ENCODE data around the gene SLC9A3.

Gene SLC9A3

DNA sequence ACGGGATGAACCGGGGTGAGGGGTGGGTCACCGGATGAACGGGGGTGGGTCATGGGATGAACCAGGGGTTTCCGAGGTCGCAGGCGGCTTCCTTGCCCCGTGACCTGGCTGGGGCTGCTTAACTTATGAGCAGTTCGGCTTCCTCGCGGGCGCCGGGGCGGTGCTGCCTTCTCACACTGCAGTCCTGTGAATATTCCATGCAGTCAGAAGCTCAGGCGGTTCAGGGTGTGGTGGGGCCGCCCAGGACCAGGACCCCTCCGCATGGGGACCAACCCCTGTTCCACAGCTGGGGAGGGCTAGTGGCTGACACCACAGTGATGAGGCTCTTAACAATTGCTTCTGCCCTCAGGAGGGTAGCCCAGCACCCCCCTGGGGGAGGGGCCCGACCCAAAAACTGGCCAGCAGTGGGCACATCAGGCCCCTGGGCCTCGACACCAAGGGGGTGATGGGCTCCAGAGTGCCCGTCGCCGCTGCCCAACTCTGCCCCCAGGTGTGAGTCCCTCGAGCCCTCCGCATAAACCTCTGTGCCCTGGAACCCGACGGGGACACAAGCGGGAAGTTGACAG, 30.9 kb upstream of the SLC9A3 start:
- in situ Hi-C loops (cut with MboI; ENCODE audit: low sequenced_read_pairs), result no loop called here

DNA sequence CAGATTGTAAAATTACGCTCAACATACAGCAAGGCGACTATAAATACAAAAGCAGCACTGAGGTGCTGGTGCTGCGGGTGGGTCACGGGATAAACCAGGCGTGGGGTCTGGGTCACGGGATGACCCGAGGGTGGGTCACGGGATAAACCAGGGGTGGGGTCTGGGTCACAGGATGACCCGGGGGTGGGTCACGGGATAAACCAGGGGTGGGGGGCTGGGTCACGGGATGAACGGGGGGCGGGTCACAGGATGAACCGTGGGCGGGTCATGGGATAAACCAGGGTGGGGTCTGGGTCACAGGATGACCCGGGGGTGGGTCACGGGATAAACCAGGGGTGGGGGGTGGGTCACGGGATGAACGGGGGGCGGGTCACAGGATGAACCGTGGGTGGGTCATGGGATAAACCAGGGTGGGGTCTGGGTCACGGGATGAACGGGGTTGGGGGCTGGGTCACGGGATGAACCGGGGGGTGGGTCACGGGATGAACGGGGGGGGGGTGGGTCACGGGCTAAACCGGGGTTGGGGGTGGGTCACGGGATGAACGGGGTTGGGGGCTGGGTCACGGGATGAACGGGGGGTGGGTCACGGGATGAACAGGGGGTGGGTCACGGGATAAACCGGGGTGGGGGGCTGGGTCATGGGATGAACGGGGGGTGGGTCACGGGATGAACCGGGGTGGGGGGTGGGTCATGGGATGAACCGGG, 30.2 kb upstream of the SLC9A3 start:
- in situ Hi-C loops (cut with MboI; ENCODE audit: low sequenced_read_pairs), result no loop called here

DNA sequence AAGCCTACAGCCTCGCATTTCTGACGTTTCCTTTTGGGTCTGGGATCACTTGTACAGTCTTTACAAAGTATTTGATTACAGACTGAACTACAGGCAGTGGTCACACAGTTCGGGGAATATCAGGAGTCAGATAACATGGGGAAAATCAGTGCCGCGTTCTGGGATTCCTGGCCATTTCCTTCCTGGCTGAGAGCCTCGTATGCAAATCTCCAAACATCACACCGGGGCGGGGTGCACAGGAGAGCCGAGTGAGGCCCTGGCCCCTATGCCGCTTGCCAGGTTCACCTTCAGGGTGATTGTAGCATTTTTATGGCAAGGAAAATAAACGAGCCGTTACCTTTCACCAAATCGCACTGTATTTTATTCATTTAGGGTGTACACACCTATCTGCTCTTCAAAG, 29.6 kb upstream of the SLC9A3 start:
- in situ Hi-C loops (cut with MboI; ENCODE audit: low sequenced_read_pairs), result no loop called here

DNA sequence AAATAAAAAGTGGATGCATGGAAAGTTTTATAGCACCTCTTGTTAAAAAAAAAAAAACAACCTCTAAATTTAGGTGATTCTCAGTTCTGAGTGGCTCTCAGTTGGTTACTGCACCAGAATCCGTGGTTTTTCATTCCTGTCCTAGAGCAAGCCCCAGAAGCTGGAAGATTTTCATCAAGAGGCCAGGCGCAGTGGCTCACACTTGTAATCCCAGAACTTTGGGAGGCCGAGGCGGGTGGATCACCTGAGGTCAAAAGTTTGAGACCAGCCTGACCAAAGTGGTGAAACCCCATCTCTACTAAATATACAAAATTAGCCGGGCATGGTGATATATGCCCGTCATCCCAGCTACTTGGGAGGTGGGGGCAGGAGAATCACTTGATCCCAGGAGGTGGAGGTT, 27.2 kb upstream of the SLC9A3 start:
- in situ Hi-C loops (cut with MboI; ENCODE audit: low sequenced_read_pairs), result no loop called here

DNA sequence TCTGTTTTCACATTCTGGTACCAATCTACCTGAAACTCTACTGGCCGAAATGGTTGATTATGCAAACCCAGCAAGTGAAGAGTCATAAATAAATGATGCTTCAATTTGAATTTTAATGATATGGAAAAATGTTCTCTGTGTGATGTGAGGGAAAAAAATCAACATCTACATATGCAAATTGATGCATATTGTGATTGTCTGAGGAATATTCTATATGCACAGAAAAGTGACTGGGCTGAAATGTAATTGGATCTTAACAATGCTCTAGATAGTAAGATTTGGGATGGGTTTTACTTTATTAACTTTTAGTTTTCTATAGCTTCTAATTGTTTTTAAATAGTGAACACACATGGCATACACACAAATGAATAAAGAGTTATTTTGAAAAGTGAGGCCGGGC, 25.0 kb upstream of the SLC9A3 start:
- in situ Hi-C loops (cut with MboI; ENCODE audit: low sequenced_read_pairs), result no loop called here

DNA sequence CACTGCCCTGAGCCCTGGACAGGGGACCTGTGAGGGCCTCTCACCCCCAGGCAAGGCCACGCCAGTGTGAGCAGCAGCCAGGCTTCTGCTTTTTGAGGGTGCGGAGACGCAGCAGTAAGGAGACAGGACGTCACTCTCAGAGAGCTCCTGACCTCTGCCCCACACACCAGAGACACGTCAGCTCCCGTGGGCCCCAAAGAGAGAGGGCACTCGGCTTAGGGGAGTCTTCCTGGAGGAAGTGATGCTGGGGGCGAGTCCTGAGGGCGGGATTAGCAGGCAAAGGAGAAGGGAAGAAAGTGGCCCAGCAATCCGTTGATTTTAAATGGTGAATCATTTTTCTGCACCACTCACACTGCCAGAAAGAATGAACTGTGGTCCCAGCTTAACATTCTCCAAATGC, 24.0 kb upstream of the SLC9A3 start:
- in situ Hi-C loops (cut with MboI; ENCODE audit: low sequenced_read_pairs), result no loop called here

DNA sequence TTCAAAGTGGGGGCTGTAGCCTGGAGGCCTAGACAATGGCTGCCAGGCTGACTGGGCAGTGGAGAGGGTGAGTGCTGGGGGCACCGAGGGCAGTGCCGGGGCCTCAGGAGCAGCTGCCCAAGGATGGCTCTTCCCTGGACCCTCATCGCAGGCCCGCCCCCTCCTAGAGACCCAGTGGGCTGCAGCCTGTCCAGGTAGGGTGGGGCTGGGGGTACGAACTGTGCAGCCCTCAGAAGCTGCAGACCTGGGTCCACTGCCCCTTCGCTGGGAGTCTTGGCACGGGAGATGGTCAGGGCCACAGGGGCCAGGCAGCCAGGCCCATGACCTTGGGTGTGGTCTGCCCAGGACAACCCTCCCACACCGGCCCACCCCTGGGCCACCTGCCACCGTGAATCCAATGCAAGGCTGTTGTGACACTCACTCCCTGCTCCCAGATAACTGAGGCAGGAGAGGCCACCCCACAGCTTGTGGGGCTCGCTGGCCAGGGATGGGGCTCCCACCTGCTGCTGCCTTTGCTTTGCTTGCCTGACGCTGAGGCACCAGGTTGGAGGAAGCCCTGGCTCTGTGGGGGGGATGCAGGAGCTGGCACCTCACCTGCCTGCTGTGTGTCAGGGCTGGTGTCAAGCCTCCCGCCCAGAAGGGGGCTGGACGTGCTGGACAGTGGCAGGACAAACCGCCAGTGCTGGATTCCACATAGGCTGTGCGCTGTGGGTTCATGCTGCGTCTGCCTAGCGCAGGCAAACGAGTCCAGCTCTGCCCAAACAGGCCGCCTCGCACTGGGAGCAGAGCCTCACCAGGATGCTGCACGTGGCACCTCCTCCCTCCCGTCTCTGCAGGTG, 23.1 kb upstream of the SLC9A3 start:
- in situ Hi-C loops (cut with MboI; ENCODE audit: low sequenced_read_pairs), result no loop called here

DNA sequence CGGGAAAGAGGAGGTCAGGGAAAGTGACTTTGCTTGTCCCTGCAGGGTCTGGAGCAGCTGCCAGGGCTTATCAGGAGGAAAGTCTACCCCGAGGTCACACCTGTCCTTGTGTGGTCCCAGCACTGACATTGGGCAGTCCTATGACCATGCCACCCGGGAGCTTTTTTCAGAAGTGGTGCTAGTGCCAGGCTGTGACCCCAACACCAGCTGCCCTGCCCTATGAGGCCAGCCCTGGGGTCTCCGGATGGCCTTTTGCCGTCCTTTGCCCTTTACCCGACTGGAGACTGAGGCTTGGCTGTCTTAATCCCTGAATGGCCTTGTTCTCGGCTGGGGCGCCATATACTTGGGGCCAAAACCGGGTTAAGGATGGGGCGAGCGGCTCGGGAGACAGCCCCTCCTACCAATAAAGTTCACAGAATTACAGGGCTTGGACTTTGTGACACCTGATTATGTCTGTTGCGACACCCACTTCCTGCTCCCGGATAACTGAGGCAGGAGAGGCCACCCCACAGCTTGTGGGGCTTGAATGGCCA, 22.2 kb upstream of the SLC9A3 start:
- in situ Hi-C loops (cut with MboI; ENCODE audit: low sequenced_read_pairs), result no loop called here

DNA sequence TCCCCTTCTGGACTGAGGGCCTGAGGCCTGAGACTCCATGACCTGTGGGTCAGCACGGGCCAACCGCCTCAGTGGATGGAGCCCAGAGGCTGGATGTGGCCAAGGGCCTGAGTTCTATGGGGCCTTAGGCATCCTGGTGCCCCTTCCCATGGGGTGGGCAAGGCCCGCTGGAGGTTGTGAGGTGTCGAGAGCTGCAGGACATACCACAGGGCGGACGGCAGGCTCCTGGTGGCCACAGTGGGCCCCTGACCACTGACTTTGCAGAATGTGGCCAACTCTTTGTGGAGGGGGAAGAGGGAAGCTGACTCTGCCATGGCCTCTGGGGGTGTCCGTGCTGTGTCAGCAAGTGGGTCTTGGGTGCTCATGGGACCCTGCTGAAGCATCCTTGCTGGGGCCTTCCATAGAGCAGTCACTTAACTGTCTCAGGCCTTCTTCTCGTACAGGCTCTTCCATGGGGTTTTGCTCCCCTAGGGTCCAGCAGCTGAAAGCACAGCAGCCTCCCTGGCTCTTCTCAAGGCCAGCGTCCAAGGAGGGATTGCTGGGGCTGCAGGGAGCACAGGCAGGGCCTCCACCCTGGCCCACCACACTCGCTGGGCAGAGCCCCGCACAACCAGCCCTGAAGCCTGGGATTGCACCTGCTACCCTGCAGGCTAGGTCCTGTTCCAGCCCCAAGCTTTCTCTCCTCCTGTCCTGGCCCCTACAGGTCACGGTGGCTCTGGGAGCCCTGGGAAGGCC, 21.6 kb upstream of the SLC9A3 start:
- in situ Hi-C loops (cut with MboI; ENCODE audit: low sequenced_read_pairs), result no loop called here

DNA sequence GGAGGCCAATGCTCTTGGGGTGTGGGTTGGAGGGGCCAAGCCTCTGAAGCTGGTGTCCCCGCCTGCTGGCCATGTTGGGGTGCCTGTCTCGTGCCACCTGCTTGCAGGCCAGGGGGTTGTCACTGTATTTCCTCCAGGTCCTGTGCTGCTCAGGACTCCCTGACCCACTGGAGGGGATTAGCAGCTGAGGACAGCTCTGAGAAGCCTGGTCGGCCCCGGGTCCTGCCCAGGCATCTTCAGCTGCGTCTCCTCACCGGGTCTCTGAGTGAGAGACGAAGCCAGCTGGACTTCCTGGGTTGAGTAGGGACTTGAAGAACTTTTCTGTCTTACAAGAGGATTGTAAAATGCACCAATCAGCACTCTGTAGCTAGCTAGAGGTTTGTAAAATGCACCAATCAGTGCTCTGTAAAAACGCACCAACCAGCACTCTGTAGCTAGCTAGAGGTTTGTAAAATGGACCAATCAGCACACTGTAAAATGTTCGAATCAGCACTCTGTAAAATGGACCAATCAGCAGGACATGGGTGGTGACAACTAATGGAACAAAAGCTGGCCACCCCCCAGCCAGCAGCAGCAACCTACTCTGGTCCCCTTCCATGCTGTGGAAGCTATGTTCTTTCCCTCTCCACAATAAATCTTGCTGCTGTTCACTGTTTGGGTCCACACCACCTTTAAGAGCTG, 20.6 kb upstream of the SLC9A3 start:
- in situ Hi-C loops (cut with MboI; ENCODE audit: low sequenced_read_pairs), result no loop called here

DNA sequence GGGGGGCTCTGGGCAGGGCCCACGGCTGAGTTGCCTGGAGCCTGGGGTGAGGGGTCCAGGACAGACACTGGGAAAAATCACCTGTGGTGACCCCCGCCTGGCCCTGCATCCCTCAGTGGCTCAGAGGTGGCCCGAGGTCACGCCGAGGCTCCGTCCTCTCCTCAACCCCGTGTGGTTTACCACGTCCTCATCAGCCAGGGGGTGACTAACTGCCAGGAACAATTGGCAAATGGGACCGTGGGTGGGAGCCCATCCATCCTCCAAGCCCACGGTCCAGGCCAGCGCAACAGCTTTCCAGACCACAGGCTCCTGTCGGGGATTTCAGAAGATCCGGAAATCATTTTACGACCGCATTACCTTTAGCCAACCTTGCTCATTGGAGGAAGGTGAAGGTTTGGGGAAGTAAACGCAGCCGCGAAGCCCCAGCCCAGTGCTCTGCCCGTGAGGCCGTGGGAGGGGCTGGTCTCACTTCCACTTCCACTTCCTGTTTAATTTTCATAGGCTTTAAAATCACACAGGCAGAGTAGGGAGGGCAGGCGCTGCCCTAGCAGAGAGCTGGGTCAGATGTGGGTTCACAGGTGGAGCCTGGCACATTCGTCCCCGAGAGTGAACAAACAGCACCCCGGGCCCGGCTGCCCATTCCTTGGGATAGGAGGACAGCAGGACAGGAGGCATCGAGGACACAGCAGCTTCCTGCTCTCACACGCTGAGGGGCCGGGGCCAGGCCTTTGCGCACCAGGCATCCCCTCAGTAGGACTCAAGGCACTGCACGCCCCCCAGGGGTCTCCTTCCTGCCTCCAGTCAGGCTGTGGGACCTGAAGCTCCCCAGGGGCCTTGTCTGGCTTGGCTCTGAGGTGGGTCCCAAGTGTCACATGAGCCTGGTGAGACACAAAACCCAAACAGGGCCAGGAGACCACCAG, 19.8 kb upstream of the SLC9A3 start:
- in situ Hi-C loops (cut with MboI; ENCODE audit: low sequenced_read_pairs), result no loop called here

DNA sequence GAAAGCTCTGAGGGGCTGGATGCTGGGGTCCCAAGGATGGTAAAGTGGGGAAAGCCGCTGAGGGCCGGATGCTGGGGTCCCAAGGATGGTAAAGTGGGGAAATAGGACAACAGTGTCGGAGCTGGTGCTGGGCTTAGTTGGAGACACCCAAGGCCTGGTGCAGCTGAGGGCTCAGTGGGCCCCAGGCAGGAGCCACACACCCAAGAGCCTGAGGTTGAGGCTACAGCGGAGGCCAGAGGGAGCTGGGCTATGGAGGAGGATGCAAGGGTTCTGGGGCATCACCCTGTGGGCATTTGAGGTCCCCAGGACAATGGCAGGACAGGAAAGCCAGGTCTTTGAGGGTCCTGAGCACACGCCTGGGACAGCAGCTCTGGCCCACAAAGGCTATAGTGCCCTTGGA, 19.1 kb upstream of the SLC9A3 start:
- in situ Hi-C loops (cut with MboI; ENCODE audit: low sequenced_read_pairs), result no loop called here

DNA sequence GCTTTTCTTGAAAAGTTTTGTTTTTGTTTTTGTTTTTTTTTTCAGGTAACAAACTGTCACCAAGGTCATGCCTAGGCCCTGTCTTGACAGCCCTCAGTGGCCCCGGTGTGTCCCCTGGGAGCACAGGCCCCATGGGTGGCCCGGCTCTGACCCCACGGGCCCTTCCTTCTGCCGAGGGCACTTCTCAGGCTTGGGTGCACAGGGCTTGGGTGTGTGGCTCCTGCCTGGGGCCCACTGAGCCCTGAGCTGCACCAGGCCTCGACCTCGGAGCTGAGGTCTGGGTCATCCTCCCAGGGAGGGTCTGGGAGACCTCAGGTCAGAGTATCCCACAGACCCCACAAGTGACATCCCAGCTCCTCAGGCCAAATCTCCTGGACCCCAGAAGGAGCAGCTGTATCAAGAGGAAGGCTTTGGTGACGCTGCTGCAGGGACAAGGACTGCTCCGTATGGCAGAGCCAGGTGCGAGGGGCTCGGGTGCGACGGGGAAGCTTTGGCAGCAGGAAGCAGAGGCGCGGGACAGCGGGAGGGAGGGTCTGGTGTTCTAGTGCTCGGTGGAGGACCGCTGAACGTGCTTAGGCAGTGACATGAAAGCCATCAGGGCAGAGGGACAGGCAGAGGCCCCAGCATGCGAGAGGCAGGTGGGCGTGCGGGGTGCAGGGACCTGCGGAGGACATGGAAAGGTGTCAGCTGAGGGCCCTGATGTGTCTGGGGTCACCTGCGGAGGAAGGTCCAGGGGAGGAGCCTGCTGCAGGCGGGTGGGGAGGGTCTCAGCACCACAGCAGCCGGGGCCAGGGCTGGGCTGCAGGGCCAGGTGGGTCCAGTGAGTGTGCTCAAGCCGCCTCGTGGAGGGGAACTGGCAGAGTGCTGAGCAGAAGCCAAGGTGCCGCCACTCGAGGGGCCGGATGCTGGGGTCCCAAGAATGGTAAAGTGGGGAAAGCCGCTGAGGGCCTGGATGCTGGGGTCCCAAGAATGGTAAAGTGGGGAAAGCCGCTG, 18.4 kb upstream of the SLC9A3 start:
- in situ Hi-C loops (cut with MboI; ENCODE audit: low sequenced_read_pairs), result no loop called here

DNA sequence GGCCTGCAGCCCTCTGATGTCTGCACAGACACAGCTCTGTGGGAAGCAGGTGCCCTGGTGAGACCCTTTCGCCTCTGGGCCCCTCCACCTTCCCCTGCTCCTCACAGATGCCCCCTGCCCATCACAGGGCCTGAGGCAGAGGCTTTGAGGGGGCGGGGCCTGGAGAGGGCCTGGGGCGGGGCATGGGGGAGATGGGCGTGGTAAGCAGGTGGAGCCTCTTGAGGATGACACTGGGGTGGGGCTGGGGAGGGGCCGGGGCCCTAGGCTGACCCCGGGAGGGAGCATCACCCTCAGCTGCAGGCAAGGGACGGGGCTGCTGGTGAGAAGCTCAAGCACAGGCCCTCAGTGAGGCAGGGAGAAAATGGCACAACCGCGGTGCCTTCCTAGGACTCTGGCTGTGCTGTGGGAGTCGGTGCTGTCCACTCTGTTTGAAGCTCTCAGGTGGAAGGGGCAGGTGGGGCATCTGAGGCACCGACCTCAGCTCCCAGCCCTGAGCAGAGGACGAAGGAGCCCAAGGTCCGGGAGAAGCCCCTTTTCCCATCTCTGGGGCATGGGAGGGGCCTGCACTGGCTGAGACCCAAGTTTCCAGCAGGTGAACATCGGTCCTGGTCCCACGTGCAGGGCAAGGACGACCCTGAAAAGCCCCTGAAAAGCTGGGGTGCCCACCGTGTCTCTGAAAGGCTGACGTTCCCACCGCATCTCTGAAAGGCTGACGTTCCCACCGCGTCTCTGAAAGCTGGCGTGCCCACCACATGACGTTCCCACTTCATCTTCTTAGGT, 17.5 kb upstream of the SLC9A3 start:
- in situ Hi-C loops (cut with MboI; ENCODE audit: low sequenced_read_pairs), result no loop called here

DNA sequence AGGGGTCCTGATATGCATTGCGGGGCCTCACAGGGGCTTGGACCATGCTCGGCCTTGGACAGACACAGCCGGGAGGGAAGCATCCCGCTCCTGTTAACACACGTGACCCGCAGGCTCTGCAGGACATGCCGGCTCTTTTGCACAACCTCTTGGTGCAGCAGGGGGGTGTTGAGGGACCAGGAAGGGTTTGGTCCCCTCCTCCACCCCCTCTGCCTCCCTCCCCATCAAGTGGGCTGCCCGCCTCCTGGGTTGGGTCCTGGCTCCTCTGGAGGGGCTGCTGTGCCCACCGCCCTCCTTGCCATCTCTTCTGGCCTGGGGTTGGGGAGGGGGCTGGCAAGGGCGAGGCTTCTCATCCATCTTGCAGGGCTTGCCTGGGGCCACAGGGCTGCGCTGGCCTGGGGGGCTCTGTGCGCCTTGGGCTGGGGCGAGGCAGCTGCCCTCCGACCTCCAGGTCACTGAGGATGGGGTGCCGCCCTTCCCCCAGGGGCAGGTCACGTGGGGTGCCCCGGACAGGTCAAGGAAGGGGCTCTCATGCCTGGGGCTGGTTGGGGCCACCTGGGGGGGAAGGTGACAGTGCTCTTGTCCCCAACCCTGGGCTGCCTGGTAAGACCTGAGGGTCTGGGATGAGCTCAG, 16.8 kb upstream of the SLC9A3 start:
- in situ Hi-C loops (cut with MboI; ENCODE audit: low sequenced_read_pairs), result no loop called here

DNA sequence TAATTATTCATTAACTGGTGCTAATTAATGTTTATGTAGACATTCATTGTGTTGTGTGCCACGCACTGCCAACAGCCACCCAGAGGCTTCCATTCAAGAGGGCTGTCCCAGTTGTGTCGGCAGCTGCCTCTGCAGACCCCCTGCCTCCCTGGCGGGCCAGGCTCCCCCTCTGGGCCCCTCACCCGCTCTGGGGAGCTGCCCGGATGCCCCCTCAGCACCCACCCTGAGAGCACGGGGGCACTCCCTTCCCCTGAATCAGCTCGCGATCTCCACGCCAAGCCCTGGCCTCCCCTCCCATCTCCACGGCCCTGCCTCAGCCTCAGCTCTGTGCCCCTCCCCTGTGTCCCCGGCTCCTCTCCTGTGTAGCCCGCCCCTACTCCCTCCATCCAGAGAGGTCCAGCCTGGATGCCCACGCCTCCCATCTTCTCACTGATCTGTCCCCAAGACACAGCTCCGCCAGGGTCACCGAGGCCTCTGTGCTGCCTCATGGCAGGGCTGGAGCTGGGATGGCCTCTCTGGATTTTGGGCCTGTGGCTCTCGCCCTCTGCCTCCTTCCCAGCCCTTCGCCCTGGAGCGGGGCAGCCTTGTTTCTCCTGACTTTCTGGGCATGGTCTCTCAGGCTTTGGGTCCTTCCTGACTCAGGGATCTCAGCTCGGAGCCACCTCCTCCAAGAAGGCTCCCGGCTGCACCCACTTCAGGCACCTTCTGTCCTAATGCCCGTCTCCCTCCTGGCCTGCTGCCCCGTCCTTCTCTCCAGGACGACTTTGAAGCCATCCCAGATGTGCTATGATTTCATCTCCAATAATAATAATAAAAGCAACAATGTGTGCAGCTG, 16.0 kb upstream of the SLC9A3 start:
- in situ Hi-C loops (cut with MboI; ENCODE audit: low sequenced_read_pairs), result no loop called here

All from HL-60/S4 treated with phorbol 12-myristate 13-acetate at 8.2 ng/mL for 4 days and 3 days (cell line).